Right atrium auricular region (tissue), 2 donors: Measurements from ENCODE around the gene MPHOSPH9. TPM values are rescaled to one million over a fixed set of nuclear protein-coding genes. Genes with fewer than 3 reads are reported as not detected.

Source experiments
- DNase-seq: peaks from one replicate; pipeline ENCODE4 v3.0.0-alpha.2; 2019; ENCODE audit warnings: low spot score
- H3K27ac ChIP-seq, 2 donors: fragments of 200-600 bp; sonication (generic); 1 replicate in 1 of 2; 2 replicates in 1 of 2; pipeline ENCODE4 v1.5.1; 2016 to 2019
- H3K27me3 ChIP-seq, 2 donors: fragments of 200-600 bp; sonication (generic); one replicate each; pipeline versions ENCODE4 v1.5.1 to v1.6.0; 2017 to 2019
- H3K36me3 ChIP-seq: fragments of 200-600 bp; sonication (generic); one replicate; pipeline ENCODE4 v1.5.1; 2016
- H3K4me1 ChIP-seq, 2 donors: fragments of 200-600 bp; sonication (generic); one replicate each; pipeline versions ENCODE4 v1.5.1 to v1.6.0; 2017 to 2019
- H3K4me3 ChIP-seq, 2 donors: fragments of 200-600 bp; sonication (generic); 1 replicate in 1 of 2; 2 replicates in 1 of 2; pipeline ENCODE4 v1.5.1; 2017 to 2019; ENCODE audit warnings: mild to moderate bottlenecking in 1 of 2, moderate library complexity in 1 of 2
- H3K9me3 ChIP-seq, 2 donors: fragments of 200-600 bp; sonication (generic); one replicate each; pipeline ENCODE4 v1.5.1; 2019
- total RNA-seq, 2 donors: library from RNA; depleted of rRNA; stranded (reverse); fragments of >200 nt; gene quantifications; one replicate each; pipeline ENCODE4 v1.1.0, GENCODE V29; 2016
- TF ChIP-seq, protein P1 (sequence below), 2 donors: fragments of 200-600 bp; sonication (generic); IDR thresholded peaks; one replicate each; pipeline ENCODE4 v1.5.1; 2019; ENCODE audit warnings: antibody characterized with exemption in 2 of 2

MPHOSPH9 gene
- total RNA-seq, 2 donors from 2014 or later: 21.0 to 33.7 TPM

DNA sequence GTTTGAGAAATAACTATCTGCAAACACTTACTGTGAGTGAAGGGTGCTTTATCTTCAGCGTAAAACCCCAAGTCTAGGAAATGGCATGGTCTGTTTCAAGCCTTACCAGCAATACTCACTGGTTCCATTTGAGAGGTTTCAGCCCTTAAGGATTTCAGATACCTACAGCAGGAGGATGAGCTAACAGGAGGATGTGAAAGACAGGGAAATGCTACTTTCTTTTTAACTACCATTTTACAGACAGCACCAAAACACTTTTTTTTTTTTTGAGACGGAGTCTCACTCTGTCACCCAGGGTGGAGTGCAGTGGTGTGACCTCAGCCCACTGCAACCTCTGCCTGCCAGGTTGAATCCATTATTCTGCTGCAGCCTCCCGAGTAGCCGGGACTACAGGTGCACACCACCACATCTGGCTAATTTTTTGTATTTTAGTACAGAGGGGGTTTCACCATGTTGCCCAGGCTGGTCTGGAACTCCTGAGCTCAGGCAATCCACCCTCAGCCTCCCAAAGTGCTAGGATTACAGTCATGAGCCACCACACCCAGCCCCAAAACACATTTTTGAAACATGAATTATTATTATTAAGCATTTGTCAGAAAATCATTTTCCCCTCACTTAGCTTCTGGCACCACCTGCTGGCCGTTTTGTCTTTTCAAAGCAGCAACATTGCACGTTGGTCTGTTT, 4.8 kb upstream of the MPHOSPH9 start:
- TF ChIP-seq, protein P1, sequence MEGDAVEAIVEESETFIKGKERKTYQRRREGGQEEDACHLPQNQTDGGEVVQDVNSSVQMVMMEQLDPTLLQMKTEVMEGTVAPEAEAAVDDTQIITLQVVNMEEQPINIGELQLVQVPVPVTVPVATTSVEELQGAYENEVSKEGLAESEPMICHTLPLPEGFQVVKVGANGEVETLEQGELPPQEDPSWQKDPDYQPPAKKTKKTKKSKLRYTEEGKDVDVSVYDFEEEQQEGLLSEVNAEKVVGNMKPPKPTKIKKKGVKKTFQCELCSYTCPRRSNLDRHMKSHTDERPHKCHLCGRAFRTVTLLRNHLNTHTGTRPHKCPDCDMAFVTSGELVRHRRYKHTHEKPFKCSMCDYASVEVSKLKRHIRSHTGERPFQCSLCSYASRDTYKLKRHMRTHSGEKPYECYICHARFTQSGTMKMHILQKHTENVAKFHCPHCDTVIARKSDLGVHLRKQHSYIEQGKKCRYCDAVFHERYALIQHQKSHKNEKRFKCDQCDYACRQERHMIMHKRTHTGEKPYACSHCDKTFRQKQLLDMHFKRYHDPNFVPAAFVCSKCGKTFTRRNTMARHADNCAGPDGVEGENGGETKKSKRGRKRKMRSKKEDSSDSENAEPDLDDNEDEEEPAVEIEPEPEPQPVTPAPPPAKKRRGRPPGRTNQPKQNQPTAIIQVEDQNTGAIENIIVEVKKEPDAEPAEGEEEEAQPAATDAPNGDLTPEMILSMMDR (IDR thresholded peaks at IDR 0.05): peak; percentile 76 to 83
- peak; percentile 66 for DNase-seq
- Histone ChIP-seq H3K4me1 (peaks cover 0 to 48% of the 10 kb centered on the region in 2 donors), H3K9me3 (no peaks in the 10 kb centered on the region), H3K27me3 (no peaks in the 10 kb centered on the region), H3K4me3 (no peak overlapping the region), H3K36me3 (no peaks in the 10 kb centered on the region), H3K27ac (no peak overlapping the region)

DNA sequence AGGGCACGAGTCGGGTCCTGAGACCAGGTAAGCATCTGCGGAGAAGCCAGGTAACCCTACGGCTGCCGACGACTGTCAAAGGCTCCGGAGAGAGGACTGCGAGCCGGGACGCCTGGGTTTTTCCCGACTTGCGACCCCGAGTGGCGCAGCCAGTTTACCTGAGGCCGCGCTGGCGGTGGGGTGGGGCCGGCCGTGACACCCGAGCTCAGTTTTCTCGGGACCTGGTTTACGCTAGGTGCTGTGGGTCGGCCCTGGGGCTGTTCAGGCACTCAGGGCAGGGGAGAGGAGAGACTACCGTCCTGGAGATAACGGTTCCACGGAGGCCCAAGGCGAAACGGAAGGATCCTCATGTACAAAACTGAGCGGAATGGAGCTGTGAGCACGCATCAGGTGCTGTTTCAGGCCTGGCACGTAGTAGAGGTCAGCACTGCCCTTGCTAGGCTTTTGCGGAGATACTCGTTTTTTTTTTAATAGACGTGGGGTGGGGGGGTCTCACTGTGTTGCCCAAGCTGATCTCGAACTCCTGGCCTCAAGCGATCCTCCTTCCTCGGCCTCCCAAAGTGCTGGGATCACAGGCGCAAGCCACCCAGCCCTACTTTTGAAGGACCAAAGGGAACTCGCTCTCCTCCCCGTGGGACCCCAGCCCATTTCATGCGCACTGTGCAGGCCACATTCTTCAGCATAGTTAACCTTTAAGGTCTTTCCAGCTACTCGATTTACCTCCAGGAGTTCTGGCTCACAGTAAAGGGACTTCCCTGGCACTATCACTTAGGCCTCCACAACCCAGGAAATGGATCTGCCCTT, 766 bp upstream of the MPHOSPH9 start:
- Histone ChIP-seq H3K36me3 (no peaks in the 10 kb centered on the region), H3K27me3 (no peaks in the 10 kb centered on the region), H3K27ac (peak overlapping the region; percentile 90 to 95), H3K4me3 (peak overlapping the region; percentile 85 to 88), H3K9me3 (no peaks in the 10 kb centered on the region), H3K4me1 (peaks cover 0 to 48% of the 10 kb centered on the region in 2 donors)
- TF ChIP-seq, protein P1 (IDR thresholded peaks at IDR 0.05): no peak
- no peak for DNase-seq

DNA sequence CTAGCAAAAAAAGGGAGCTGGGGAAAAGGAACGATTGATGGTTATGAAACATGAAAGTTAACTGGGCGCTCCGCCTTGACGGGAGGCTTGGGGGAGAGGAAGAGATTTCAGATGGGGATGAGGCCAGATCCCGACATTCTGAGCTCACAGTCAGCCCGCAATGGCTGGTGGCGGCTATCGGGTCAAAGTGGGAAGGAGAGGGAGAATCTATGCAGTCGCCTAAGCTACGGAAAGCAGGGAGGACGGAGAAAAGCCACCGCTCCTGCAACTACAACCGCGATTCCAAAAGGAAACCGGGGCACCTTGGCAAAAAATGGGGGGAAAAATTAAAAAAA, 502 bp downstream of the MPHOSPH9 start:
- no peaks in the 10 kb centered on the region for H3K27me3 ChIP-seq
- H3K9me3 ChIP-seq: no peaks in the 10 kb centered on the region
- H3K36me3 ChIP-seq: no peaks in the 10 kb centered on the region
- peak overlapping the region; percentile 85 to 88 for H3K4me3 ChIP-seq
- peak overlapping the region; percentile 90 to 95 for H3K27ac ChIP-seq
- peaks cover 0 to 41% of the 10 kb centered on the region in 2 donors for H3K4me1 ChIP-seq
- TF ChIP-seq, protein P1 (IDR thresholded peaks at IDR 0.05): no peak
- DNase-seq: no peak

DNA sequence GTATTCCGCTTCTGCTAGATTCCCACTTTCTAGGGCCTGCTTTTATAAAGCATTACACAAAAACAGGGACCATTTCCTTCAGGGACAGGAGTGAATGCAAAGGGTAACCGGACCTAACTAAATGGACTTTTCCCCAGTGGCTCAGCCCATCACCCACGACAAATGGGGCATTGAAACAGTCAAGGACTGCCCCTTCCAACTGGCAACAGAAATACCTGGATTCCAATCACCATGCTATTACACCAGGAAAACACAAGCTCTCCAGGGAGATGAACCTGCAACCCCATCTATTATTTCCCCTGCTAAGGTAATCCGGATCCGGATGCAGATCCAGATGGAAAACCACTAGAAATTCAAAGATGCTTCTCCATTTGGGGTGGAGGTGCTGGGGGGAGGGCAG, 1.0 kb downstream of the MPHOSPH9 start:
- H3K36me3 ChIP-seq: no peaks in the 10 kb centered on the region
- H3K9me3 ChIP-seq: no peaks in the 10 kb centered on the region
- no peaks in the 10 kb centered on the region for H3K27me3 ChIP-seq
- peaks cover 0 to 36% of the 10 kb centered on the region in 2 donors for H3K4me1 ChIP-seq
- TF ChIP-seq, protein P1 (IDR thresholded peaks at IDR 0.05): no peak
- DNase-seq: no peak
- peak overlapping the region; percentile 90 to 95 for H3K27ac ChIP-seq
- peak overlapping the region; percentile 85 to 88 for H3K4me3 ChIP-seq

DNA sequence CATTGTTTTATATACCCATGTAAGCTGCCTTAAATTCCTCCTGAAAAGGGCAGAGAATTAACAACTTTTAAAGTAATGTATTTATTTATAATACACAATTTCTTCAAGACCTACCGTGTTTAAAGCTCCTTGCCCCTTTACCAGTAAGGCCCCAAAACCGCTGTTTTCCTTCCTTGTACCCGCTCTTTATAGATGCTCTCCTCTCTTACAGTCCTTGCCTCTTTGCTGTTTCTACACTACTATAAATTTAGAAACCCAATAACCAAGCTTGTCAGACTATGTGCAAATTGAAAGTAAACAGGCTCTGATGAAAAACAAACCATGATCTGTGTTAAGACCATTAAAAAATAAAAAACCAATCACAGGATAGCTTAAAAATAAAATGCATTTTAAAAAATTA, 3.9 kb downstream of the MPHOSPH9 start:
- H3K4me3 ChIP-seq: no peak overlapping the region
- no peaks in the 10 kb centered on the region for H3K9me3 ChIP-seq
- no peak overlapping the region for H3K27ac ChIP-seq

More for the DNA sequence above, 3.9 kb downstream of the MPHOSPH9 start:
- H3K36me3 ChIP-seq: no peaks in the 10 kb centered on the region
- peaks cover 0 to 18% of the 10 kb centered on the region in 2 donors for H3K4me1 ChIP-seq
- no peaks in the 10 kb centered on the region for H3K27me3 ChIP-seq
- TF ChIP-seq, protein P1 (IDR thresholded peaks at IDR 0.05): no peak
- no peak for DNase-seq
